Measurements from ENCODE around the gene IGFN1.

- no peak for TF ChIP-seq CTCF (IDR thresholded peaks at IDR 0.05)
- no peak for TF ChIP-seq POLR2A (IDR thresholded peaks at IDR 0.05)
- TF ChIP-seq POLR2AphosphoS5 (IDR thresholded peaks at IDR 0.05): no peak
- no peak for TF ChIP-seq EP300 (IDR thresholded peaks at IDR 0.05; ENCODE audit: low read depth)
Measured at GRCh38 chr1:201181323-201181722, 9.3 kb upstream of the IGFN1 start.

All from transverse colon (tissue), 4 donors.